ENCODE data around the gene CHD2.

GRCh38 chr15:92951800-92952457 is 51.8 kb downstream of the CHD2 start:
- TF ChIP-seq CTCF (IDR thresholded peaks at IDR 0.05) = no peak
- TF ChIP-seq POLR2AphosphoS5 (IDR thresholded peaks at IDR 0.05) = no peak
- TF ChIP-seq POLR2A (IDR thresholded peaks at IDR 0.05) = no peak
